HG02571 (cell line): ENCODE results near the gene MAP3K20.

Source experiments
- ATAC-seq: cut with Tn5 transposase; IDR thresholded peaks from one replicate; pipeline ENCODE4 v1.9.1; 2021; ENCODE audit warnings: mild to moderate bottlenecking, moderate library complexity; ENCODE audit not compliant: unreplicated experiment

MAP3K20 gene

GRCh38 chr2:173050684-173051083 lies 25.0 kb upstream of the MAP3K20 start:
- no peak for ATAC-seq

- ATAC-seq = no peak
Measured at GRCh38 chr2:173051463-173052215, 24.0 kb upstream of the MAP3K20 start.

GRCh38 chr2:173053043-173053699 lies 22.5 kb upstream of the MAP3K20 start:
- no peak for ATAC-seq

- ATAC-seq = no peak
Measured at GRCh38 chr2:173054466-173054865, 21.2 kb upstream of the MAP3K20 start.

GRCh38 chr2:173056705-173057364 lies 18.8 kb upstream of the MAP3K20 start:
- ATAC-seq = no peak

GRCh38 chr2:173058097-173058496 lies 17.5 kb upstream of the MAP3K20 start:
- ATAC-seq = no peak

GRCh38 chr2:173058673-173059072 lies 17.0 kb upstream of the MAP3K20 start:
- ATAC-seq = no peak

GRCh38 chr2:173059292-173059691 lies 16.4 kb upstream of the MAP3K20 start:
- ATAC-seq = no peak

GRCh38 chr2:173059971-173060461 lies 15.6 kb upstream of the MAP3K20 start:
- ATAC-seq = no peak

- no peak for ATAC-seq
Measured at GRCh38 chr2:173062801-173063200, 12.8 kb upstream of the MAP3K20 start.

GRCh38 chr2:173064151-173064805 lies 11.4 kb upstream of the MAP3K20 start:
- ATAC-seq = no peak

- no peak for ATAC-seq
Measured at GRCh38 chr2:173066887-173067676, 8.6 kb upstream of the MAP3K20 start.

- ATAC-seq = no peak
Measured at GRCh38 chr2:173075056-173075780, 428 bp upstream of the MAP3K20 start.

GRCh38 chr2:173076581-173077345 lies 1.1 kb downstream of the MAP3K20 start:
- ATAC-seq = peak; percentile 36

- no peak for ATAC-seq
Measured at GRCh38 chr2:173077506-173078177, 2.0 kb downstream of the MAP3K20 start.

GRCh38 chr2:173079141-173079540 lies 3.5 kb downstream of the MAP3K20 start:
- no peak for ATAC-seq

- ATAC-seq = no peak
Measured at GRCh38 chr2:173079973-173080860, 4.6 kb downstream of the MAP3K20 start.
